WTC11 (cell line): ENCODE results near the gene OPA1. TPM values are rescaled to one million over a fixed set of nuclear protein-coding genes. Genes with fewer than 3 reads are reported as not detected.

Experiments
- ATAC-seq: fragments of 200-7000 bp; cut with Tn5 transposase; 2 replicates; pipeline ENCODE4 v1.10.0; 2021; ENCODE audit warnings: mild to moderate bottlenecking, moderate library complexity
- CTCF ChIA-PET: fragments of 300-600 bp; sonication (Branson Sonifier 250); formaldehyde crosslinking; loops from one replicate; lab custom pipeline; 2021; ENCODE audit warnings: antibody characterized with exemption; lab: Charles Lee
- POLR2A ChIA-PET: fragments of 350-600 bp; sonication (Branson Sonifier 250); formaldehyde crosslinking; loops from one replicate; lab custom pipeline; 2021; ENCODE audit warnings: antibody characterized with exemption; lab: Charles Lee
- DNase-seq: peaks from one replicate; pipeline ENCODE4 v3.0.0; 2021; ENCODE audit warnings: low spot score
- H3K27ac Mint-ChIP-seq: 2 replicates; pipeline ENCODE4 v1.8.0; 2021; ENCODE audit warnings: mixed read lengths
- H3K27me3 Mint-ChIP-seq: 2 replicates; pipeline ENCODE4 v1.8.0; 2021; ENCODE audit warnings: low read depth, mild to moderate bottlenecking, moderate library complexity, mixed read lengths
- H3K36me3 Mint-ChIP-seq: 2 replicates; pipeline ENCODE4 v1.8.0; 2021; ENCODE audit warnings: mixed read lengths
- H3K4me1 Mint-ChIP-seq: 2 replicates; pipeline ENCODE4 v1.8.0; 2022; ENCODE audit warnings: mixed read lengths
- H3K4me3 Mint-ChIP-seq: 2 replicates; pipeline ENCODE4 v1.8.0; 2021; ENCODE audit warnings: mild to moderate bottlenecking, moderate library complexity, mixed read lengths
- H3K9me3 Mint-ChIP-seq: 2 replicates; pipeline ENCODE4 v1.8.0; 2021; ENCODE audit warnings: mixed read lengths
- CREM ChIP-seq: sonication (generic); formaldehyde crosslinking; IDR thresholded peaks from 2 replicates; pipeline ENCODE4 v1.8.1; 2022; ENCODE audit warnings: mild to moderate bottlenecking, missing genetic modification reagents, moderate library complexity
- ELF4 ChIP-seq: sonication (generic); formaldehyde crosslinking; IDR thresholded peaks from 2 replicates; pipeline ENCODE4 v1.8.1; 2022; ENCODE audit warnings: low read depth, mild to moderate bottlenecking, moderate library complexity, missing genetic modification reagents
- ETV6 ChIP-seq: sonication (generic); formaldehyde crosslinking; IDR thresholded peaks from 2 replicates; pipeline ENCODE4 v1.8.1; 2022; ENCODE audit warnings: mild to moderate bottlenecking, missing genetic modification reagents
- IRF2 ChIP-seq: sonication (generic); formaldehyde crosslinking; IDR thresholded peaks from 2 replicates; pipeline ENCODE4 v1.8.0; 2022; ENCODE audit warnings: low read depth, missing genetic modification reagents, borderline replicate concordance
- KAT7 ChIP-seq: sonication (generic); formaldehyde crosslinking; IDR thresholded peaks from 2 replicates; pipeline ENCODE4 v1.8.1; 2023; ENCODE audit warnings: missing genetic modification reagents, mild to moderate bottlenecking, borderline replicate concordance
- MYBL2 ChIP-seq: sonication (generic); formaldehyde crosslinking; IDR thresholded peaks from 2 replicates; pipeline ENCODE4 v1.8.1; 2023; ENCODE audit warnings: mild to moderate bottlenecking, moderate library complexity, missing genetic modification reagents
- RELA ChIP-seq: sonication (generic); formaldehyde crosslinking; IDR thresholded peaks from 2 replicates; pipeline ENCODE4 v1.8.1; 2022; ENCODE audit warnings: missing genetic modification reagents, mild to moderate bottlenecking, borderline replicate concordance
- RORB ChIP-seq: fragments of 250-450 bp; sonication (Bioruptor Pico); IDR thresholded peaks from 2 replicates; pipeline ENCODE4 v1.9.0; 2021; ENCODE audit warnings: mild to moderate bottlenecking
- SMAD4 ChIP-seq: sonication (generic); formaldehyde crosslinking; IDR thresholded peaks from 2 replicates; pipeline ENCODE4 v1.8.0; 2022; ENCODE audit warnings: mild to moderate bottlenecking, missing genetic modification reagents
- TCF7 ChIP-seq: sonication (generic); formaldehyde crosslinking; IDR thresholded peaks from 2 replicates; pipeline ENCODE4 v1.8.0; 2022; ENCODE audit warnings: mild to moderate bottlenecking, low read depth, missing genetic modification reagents, moderate library complexity
- ZBTB21 ChIP-seq: sonication (generic); formaldehyde crosslinking; IDR thresholded peaks from 2 replicates; pipeline ENCODE4 v1.8.1; 2023; ENCODE audit warnings: mild to moderate bottlenecking, missing genetic modification reagents, borderline replicate concordance
- ZNF138 ChIP-seq: sonication (generic); formaldehyde crosslinking; conservative IDR thresholded peaks from 2 replicates; pipeline ENCODE4 v1.8.1; 2022; ENCODE audit warnings: mild to moderate bottlenecking, moderate library complexity, missing genetic modification reagents
- ZNF396 ChIP-seq: fragments of 250-450 bp; sonication (Bioruptor Pico); IDR thresholded peaks from 2 replicates; pipeline ENCODE4 v1.8.0; 2021; ENCODE audit warnings: mild to moderate bottlenecking, moderate library complexity, borderline replicate concordance
- ZNF423 ChIP-seq: fragments of 250-450 bp; sonication (Bioruptor Pico); IDR thresholded peaks from 2 replicates; pipeline ENCODE4 v2.1.2; 2022; ENCODE audit warnings: mild to moderate bottlenecking, moderate library complexity
- total RNA-seq: library from RNA; stranded (reverse); gene quantifications from 3 replicates; pipeline ENCODE4 v1.2.3, GENCODE V29; 2021
- TF ChIP-seq, protein P1 (sequence below): fragments of 250-450 bp; sonication (Bioruptor Pico); IDR thresholded peaks from 2 replicates; pipeline ENCODE4 v2.1.2; 2022; ENCODE audit warnings: mild to moderate bottlenecking, moderate library complexity
- TF ChIP-seq, protein P2 (sequence below): sonication (generic); formaldehyde crosslinking; conservative IDR thresholded peaks from 2 replicates; pipeline ENCODE4 v1.8.1; 2023; ENCODE audit warnings: mild to moderate bottlenecking, low read depth, missing genetic modification reagents, moderate library complexity
- TF ChIP-seq, protein P3 (sequence below): sonication (generic); formaldehyde crosslinking; IDR thresholded peaks from 2 replicates; pipeline ENCODE4 v1.8.0; 2022; ENCODE audit warnings: mild to moderate bottlenecking, missing genetic modification reagents
- TF ChIP-seq, protein P4 (sequence below): fragments of 250-450 bp; sonication (Bioruptor Pico); IDR thresholded peaks from 2 replicates; pipeline ENCODE4 v1.9.0; 2021; ENCODE audit warnings: mild to moderate bottlenecking
- TF ChIP-seq, protein P5 (sequence below): sonication (generic); formaldehyde crosslinking; IDR thresholded peaks from 2 replicates; pipeline ENCODE4 v1.8.0; 2022; ENCODE audit warnings: mild to moderate bottlenecking, missing genetic modification reagents
- TF ChIP-seq, protein P6 (sequence below): fragments of 200-600 bp; IDR thresholded peaks from 2 replicates; pipeline ENCODE4 v1.8.0; 2022; ENCODE audit warnings: antibody characterized with exemption
- TF ChIP-seq, protein P7 (sequence below): fragments of 250-450 bp; sonication (Bioruptor Pico); IDR thresholded peaks from 2 replicates; pipeline ENCODE4 v1.9.0; 2021; ENCODE audit warnings: mild to moderate bottlenecking

Gene OPA1
- total RNA-seq, 1 experiment from 2014 or later: 84.7 TPM

DNA sequence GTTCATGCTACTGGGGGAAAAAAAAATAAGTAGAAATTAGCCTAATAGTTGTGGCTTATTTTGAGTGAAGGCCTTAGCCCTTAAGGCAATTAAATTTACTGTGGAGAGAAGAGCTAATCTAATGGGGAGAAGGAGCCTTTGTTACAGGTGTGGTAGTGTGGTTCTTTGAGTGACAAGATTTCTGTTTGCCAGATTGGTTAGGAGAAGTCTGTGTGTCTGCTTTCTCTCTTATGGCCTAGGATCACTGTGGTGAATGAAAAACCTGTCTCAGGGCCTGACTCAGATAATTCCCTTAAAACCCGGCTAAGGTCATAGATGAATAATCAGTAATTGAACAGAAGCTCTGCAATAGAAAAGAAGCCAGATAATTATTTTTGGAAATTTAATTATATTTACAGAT is 27.0 kb downstream of the OPA1 start:
- no peak for ATAC-seq

DNA sequence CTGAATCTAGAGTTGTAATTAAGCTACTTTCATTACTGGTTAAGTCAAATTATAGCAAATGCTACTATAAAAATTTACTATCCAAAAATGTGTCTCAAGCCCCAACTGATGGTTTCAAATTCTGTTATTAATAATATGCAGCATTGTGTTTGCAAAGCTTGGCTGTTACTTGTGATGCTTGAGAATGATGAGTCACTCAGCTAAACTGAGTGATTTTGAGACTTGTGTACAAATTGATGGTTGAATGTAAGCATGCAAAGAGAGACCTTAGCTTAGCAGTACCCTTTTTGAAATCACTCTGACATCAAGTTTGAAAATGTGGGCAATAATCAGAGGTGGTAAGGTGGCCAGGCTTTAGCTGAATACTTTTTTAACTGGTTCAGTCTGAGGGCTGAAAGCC is 27.6 kb downstream of the OPA1 start:
- ChIA-PET CTCF (no interaction called here), POLR2A (no interaction called here)
- TF ChIP-seq RELA (CRISPR knock-in tag): no peak
- TF ChIP-seq, protein P1, sequence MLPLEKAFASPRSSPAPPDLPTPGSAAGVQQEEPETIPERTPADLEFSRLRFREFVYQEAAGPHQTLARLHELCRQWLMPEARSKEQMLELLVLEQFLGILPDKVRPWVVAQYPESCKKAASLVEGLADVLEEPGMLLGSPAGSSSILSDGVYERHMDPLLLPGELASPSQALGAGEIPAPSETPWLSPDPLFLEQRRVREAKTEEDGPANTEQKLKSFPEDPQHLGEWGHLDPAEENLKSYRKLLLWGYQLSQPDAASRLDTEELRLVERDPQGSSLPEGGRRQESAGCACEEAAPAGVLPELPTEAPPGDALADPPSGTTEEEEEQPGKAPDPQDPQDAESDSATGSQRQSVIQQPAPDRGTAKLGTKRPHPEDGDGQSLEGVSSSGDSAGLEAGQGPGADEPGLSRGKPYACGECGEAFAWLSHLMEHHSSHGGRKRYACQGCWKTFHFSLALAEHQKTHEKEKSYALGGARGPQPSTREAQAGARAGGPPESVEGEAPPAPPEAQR (CRISPR knock-in tag): no peak
- TF ChIP-seq ZBTB21 (CRISPR knock-in tag): no peak
- no peak for ATAC-seq
- no peaks in the 10 kb centered on the region for H3K9me3 Mint-ChIP-seq
- H3K36me3 Mint-ChIP-seq: peaks cover 22% of the 10 kb centered on the region
- H3K27me3 Mint-ChIP-seq: no peaks in the 10 kb centered on the region
- no peak overlapping the region for H3K4me3 Mint-ChIP-seq
- no peak for DNase-seq
- no peak overlapping the region for H3K27ac Mint-ChIP-seq
- H3K4me1 Mint-ChIP-seq: no peaks in the 10 kb centered on the region

More for the DNA sequence above, 27.0 kb downstream of the OPA1 start:
- POLR2A ChIA-PET: no interaction called here
- H3K4me3 Mint-ChIP-seq: no peak overlapping the region
- no peaks in the 10 kb centered on the region for H3K27me3 Mint-ChIP-seq
- DNase-seq: no peak
- H3K9me3 Mint-ChIP-seq: no peaks in the 10 kb centered on the region
- no peaks in the 10 kb centered on the region for H3K4me1 Mint-ChIP-seq
- TF ChIP-seq TCF7 (no peak), ZNF396 (CRISPR knock-in tag) (no peak), ZNF138 (CRISPR knock-in tag) (no peak), SMAD4 (CRISPR knock-in tag) (no peak), KAT7 (CRISPR knock-in tag) (no peak), IRF2 (no peak)
- TF ChIP-seq, protein P2, sequence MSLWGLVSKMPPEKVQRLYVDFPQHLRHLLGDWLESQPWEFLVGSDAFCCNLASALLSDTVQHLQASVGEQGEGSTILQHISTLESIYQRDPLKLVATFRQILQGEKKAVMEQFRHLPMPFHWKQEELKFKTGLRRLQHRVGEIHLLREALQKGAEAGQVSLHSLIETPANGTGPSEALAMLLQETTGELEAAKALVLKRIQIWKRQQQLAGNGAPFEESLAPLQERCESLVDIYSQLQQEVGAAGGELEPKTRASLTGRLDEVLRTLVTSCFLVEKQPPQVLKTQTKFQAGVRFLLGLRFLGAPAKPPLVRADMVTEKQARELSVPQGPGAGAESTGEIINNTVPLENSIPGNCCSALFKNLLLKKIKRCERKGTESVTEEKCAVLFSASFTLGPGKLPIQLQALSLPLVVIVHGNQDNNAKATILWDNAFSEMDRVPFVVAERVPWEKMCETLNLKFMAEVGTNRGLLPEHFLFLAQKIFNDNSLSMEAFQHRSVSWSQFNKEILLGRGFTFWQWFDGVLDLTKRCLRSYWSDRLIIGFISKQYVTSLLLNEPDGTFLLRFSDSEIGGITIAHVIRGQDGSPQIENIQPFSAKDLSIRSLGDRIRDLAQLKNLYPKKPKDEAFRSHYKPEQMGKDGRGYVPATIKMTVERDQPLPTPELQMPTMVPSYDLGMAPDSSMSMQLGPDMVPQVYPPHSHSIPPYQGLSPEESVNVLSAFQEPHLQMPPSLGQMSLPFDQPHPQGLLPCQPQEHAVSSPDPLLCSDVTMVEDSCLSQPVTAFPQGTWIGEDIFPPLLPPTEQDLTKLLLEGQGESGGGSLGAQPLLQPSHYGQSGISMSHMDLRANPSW (CRISPR knock-in tag): no peak
- TF ChIP-seq, all 79 proteins: peak for 0
- H3K36me3 Mint-ChIP-seq: peaks cover 24% of the 10 kb centered on the region
- CTCF ChIA-PET: no interaction called here
- no peak overlapping the region; the same call in 1 of the 2 replicates for H3K27ac Mint-ChIP-seq

DNA sequence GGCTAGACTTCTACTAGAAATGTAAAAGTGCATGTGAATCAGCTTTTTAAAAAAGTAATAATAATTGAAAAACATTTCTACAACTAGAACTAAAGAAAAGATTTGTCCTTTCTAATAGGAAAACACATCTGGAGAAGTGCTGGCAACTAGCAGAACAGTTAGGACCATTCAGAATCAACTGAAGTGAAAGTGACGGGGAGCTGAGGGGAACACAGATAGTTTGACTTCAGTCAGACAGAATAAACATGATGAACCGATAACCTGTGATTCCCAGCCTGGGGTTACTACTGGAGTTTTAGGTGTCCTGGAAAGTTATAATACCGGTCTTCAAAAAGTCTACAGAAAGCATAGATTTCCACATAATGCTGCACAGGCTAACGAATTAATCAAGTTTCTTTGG is 28.1 kb downstream of the OPA1 start:
- no peaks in the 10 kb centered on the region for H3K27me3 Mint-ChIP-seq
- no peak overlapping the region for H3K4me3 Mint-ChIP-seq
- H3K9me3 Mint-ChIP-seq: no peaks in the 10 kb centered on the region
- H3K27ac Mint-ChIP-seq: no peak overlapping the region; the same call in 1 of the 2 replicates
- POLR2A ChIA-PET: no interaction called here
- no peak for DNase-seq
- CTCF ChIA-PET: no interaction called here
- H3K4me1 Mint-ChIP-seq: peaks cover 4% of the 10 kb centered on the region
- H3K36me3 Mint-ChIP-seq: peaks cover 26% of the 10 kb centered on the region
- ATAC-seq: no peak
- TF ChIP-seq, protein P3, sequence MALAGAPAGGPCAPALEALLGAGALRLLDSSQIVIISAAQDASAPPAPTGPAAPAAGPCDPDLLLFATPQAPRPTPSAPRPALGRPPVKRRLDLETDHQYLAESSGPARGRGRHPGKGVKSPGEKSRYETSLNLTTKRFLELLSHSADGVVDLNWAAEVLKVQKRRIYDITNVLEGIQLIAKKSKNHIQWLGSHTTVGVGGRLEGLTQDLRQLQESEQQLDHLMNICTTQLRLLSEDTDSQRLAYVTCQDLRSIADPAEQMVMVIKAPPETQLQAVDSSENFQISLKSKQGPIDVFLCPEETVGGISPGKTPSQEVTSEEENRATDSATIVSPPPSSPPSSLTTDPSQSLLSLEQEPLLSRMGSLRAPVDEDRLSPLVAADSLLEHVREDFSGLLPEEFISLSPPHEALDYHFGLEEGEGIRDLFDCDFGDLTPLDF (CRISPR knock-in tag): no peak
- no peak for TF ChIP-seq SMAD4 (CRISPR knock-in tag)
- TF ChIP-seq, protein P4, sequence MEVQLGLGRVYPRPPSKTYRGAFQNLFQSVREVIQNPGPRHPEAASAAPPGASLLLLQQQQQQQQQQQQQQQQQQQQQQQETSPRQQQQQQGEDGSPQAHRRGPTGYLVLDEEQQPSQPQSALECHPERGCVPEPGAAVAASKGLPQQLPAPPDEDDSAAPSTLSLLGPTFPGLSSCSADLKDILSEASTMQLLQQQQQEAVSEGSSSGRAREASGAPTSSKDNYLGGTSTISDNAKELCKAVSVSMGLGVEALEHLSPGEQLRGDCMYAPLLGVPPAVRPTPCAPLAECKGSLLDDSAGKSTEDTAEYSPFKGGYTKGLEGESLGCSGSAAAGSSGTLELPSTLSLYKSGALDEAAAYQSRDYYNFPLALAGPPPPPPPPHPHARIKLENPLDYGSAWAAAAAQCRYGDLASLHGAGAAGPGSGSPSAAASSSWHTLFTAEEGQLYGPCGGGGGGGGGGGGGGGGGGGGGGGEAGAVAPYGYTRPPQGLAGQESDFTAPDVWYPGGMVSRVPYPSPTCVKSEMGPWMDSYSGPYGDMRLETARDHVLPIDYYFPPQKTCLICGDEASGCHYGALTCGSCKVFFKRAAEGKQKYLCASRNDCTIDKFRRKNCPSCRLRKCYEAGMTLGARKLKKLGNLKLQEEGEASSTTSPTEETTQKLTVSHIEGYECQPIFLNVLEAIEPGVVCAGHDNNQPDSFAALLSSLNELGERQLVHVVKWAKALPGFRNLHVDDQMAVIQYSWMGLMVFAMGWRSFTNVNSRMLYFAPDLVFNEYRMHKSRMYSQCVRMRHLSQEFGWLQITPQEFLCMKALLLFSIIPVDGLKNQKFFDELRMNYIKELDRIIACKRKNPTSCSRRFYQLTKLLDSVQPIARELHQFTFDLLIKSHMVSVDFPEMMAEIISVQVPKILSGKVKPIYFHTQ (CRISPR knock-in tag): no peak
- TF ChIP-seq ELF4: no peak
- no peak for TF ChIP-seq ZBTB21 (CRISPR knock-in tag)
- no peak for TF ChIP-seq ZNF423 (CRISPR knock-in tag)
- TF ChIP-seq IRF2: no peak
- no peak for TF ChIP-seq CREM
- TF ChIP-seq MYBL2 (CRISPR knock-in tag): no peak
- TF ChIP-seq RORB (CRISPR knock-in tag): no peak
- TF ChIP-seq, protein P5, sequence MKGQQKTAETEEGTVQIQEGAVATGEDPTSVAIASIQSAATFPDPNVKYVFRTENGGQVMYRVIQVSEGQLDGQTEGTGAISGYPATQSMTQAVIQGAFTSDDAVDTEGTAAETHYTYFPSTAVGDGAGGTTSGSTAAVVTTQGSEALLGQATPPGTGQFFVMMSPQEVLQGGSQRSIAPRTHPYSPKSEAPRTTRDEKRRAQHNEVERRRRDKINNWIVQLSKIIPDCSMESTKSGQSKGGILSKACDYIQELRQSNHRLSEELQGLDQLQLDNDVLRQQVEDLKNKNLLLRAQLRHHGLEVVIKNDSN (CRISPR knock-in tag): no peak
- TF ChIP-seq, protein P6, sequence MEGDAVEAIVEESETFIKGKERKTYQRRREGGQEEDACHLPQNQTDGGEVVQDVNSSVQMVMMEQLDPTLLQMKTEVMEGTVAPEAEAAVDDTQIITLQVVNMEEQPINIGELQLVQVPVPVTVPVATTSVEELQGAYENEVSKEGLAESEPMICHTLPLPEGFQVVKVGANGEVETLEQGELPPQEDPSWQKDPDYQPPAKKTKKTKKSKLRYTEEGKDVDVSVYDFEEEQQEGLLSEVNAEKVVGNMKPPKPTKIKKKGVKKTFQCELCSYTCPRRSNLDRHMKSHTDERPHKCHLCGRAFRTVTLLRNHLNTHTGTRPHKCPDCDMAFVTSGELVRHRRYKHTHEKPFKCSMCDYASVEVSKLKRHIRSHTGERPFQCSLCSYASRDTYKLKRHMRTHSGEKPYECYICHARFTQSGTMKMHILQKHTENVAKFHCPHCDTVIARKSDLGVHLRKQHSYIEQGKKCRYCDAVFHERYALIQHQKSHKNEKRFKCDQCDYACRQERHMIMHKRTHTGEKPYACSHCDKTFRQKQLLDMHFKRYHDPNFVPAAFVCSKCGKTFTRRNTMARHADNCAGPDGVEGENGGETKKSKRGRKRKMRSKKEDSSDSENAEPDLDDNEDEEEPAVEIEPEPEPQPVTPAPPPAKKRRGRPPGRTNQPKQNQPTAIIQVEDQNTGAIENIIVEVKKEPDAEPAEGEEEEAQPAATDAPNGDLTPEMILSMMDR: no peak
- no peak for TF ChIP-seq ETV6
- TF ChIP-seq, protein P7, sequence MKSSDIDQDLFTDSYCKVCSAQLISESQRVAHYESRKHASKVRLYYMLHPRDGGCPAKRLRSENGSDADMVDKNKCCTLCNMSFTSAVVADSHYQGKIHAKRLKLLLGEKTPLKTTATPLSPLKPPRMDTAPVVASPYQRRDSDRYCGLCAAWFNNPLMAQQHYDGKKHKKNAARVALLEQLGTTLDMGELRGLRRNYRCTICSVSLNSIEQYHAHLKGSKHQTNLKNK (CRISPR knock-in tag): no peak
